ENCODE data around the gene PRSS50.
A peak's percentile ranks its signal among the peaks of the same experiment; 100 is the strongest.

Gene PRSS50

GRCh38 chr3:46729038-46729437, 11.4 kb upstream of the PRSS50 start:
- DNase-seq (ENCODE audit: insufficient read length, low spot score): no peak
- FAIRE-seq: no peak

- DNase-seq (ENCODE audit: insufficient read length, low spot score) (no peak), FAIRE-seq (no peak)
These were observed 8.1 kb upstream of the PRSS50 start for GRCh38 chr3:46725621-46726314.

- no peak for FAIRE-seq
- no peak for DNase-seq (ENCODE audit: insufficient read length, low spot score)
These were observed 6.8 kb upstream of the PRSS50 start for GRCh38 chr3:46724424-46724823.

DNA sequence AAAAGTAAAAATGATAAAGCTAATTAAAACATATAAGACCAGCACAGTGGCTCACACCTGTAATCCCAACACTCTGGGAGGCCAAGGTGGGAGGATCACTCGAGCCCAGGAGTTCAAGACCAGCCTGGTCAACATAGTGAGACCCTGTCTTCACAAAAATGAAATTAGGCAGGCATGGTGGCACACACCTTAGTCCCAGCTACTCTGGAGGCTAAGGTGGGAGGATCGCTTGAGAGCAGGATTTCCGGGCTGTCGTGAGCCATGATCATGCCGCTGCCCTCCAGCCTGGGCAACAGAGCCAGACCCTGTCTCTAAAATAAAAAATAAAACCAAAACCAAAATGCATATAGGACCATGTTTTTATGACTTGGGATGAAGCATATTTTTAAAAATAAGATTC, 4.8 kb upstream of the PRSS50 start:
- FAIRE-seq: no peak
- DNase-seq (ENCODE audit: insufficient read length, low spot score): no peak

DNA sequence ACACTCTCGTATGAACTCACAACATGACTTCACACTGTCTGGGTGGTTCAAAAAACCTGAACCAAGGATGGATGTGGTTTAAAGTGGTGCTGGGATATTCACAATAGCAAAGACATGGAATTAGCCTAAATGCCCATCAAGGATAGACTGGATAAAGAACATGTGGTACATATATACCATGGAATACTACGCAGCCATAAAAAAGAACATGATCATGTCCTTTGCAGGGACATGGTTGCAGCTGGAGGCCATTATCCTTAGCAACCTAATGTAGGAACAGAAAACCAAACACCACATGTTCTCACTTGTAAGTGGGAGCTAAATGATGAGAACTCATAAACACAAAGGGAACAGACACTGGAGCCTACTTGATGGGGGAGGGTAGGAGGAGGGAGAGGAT, 3.3 kb upstream of the PRSS50 start:
- peak; percentile 11 for FAIRE-seq
- DNase-seq (ENCODE audit: insufficient read length, low spot score): no peak

DNA sequence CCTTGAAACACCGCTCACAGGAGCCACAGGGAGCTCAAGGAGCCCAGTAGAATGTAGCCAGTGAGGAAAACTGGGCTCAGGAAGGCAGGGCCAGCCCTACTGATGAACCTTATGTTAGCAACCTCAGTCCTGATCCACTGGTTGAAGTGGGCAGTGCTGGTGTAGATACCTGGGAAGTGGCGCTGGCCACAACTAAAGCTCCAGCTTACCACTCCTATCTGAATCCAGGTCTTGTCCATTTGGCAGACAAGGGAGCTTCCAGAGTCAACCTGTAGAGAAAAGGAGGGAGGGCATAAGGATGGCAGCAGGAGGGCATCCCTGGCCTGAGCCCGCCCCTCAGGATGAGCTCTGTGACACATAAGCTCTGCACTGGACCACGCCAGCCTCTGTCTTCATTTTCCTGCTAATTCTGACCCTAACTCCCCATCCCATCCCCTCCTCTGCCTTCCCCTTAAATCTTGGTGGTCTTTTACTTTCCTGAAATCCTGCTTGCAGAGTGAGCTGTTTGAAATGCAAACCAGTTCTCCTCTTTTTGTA, 2.1 kb upstream of the PRSS50 start:
- FAIRE-seq (no peak), DNase-seq (ENCODE audit: insufficient read length, low spot score) (no peak)

DNA sequence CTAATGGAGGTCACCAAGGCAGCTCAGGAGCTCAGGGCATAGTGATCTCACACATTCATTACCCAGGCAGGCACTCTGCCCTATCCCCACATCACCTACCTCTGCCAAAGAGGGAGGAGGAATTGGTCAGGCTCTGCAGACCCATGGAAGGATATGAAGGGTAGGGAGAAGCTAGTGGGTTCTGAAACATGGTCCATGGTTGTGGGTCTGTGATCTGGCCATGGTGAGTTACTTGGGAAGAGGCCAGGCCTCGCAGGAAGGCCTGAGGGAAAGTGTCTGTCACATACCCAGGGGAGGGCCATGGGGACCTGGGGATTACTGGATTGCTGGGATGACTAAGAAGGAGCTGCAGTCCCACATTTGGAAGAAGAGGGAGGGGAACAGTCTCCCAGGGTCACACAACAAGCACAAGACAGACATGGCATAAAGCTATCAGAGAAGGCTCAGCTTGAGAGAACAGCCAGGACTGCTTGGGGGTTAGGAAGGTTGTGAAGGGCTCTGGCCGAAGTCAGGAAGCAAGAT, 1.4 kb upstream of the PRSS50 start:
- DNase-seq (ENCODE audit: insufficient read length, low spot score) (no peak), FAIRE-seq (no peak)

DNA sequence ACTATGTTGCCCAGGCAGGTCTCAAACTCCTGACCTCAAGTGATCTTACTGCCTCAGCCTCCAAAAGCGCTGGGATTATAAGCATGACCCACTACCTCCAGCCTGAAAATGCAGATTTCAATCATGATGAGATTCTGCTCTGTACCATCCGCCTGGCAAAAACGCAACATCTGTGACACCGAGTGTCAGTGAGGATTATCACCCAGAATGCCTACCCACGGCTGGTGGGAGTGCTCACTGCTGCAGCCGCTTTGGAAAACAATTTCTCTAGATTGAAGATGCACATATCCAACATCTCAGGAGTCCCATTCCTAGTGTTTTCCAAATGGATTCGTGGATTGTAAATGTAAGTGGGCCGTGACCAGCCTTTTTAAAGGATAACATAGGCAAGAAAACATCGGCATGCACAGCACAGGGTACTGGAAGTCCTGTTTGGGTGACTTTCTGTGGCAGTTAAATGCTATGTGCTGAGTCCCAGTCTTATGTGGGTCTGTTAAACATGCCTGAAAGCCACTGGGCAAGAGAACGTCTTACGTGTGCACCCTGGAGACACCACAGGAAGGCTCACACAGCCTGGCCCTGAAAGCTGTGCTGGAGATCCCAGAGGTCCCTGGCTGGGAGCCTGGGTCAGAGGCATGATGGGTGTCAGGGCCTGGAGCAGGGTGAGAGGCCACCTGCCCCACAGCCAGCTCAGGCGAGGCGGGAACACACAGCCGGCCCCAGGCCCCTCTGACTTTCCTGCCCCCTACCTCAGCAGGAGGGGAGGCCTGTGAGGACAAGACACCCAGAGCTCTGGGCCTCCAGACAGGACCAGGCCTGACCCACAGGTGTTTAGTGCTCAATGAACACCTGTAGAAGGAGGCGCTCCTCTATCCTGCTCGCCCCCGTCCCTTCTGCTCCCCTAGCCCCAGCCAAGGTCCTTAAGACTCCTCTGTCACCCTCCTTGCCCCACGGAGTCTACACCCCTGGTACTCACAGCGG, 918 bp downstream of the PRSS50 start:
- FAIRE-seq: no peak
- DNase-seq (ENCODE audit: insufficient read length, low spot score): no peak

DNA sequence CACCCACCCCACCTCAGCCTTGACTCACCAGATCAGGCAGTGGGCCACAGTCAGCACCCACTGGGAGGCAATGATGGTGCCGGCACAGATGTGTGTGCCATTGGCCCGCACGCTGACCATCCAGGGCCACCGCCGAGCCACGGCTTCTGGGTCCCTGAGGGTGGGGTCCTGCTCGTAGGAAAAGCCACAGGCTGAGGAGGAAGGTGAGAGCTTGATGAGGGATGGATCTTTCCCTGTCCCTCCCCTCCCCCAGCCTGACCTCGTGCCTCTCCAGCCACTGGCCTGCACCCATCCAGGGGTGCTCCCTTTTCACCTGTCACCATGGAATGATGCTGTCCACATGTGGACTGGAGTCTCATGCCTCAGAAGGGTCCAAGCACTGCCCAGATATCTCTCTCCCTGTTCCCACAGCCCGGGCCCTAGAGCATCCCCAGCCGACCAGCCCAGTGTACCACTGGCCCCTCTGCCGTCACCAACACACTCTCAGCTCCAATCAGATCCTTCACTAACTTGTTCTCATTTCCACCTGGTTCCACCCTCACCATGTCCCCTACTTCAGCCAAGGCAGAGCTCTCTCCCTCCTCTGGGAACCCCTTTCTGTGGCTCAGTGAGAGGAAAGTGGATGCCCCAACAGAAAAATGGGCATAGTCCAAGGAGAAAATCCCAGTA, 2.0 kb downstream of the PRSS50 start:
- DNase-seq (ENCODE audit: insufficient read length, low spot score) (no peak), FAIRE-seq (no peak)

- FAIRE-seq (no peak), DNase-seq (ENCODE audit: insufficient read length, low spot score) (no peak)
These were observed 2.8 kb downstream of the PRSS50 start for GRCh38 chr3:46714728-46715506.

GRCh38 chr3:46713898-46714552, 3.6 kb downstream of the PRSS50 start:
- DNase-seq (ENCODE audit: insufficient read length, low spot score) (peak; percentile 55), FAIRE-seq (peak; percentile 28)

DNA sequence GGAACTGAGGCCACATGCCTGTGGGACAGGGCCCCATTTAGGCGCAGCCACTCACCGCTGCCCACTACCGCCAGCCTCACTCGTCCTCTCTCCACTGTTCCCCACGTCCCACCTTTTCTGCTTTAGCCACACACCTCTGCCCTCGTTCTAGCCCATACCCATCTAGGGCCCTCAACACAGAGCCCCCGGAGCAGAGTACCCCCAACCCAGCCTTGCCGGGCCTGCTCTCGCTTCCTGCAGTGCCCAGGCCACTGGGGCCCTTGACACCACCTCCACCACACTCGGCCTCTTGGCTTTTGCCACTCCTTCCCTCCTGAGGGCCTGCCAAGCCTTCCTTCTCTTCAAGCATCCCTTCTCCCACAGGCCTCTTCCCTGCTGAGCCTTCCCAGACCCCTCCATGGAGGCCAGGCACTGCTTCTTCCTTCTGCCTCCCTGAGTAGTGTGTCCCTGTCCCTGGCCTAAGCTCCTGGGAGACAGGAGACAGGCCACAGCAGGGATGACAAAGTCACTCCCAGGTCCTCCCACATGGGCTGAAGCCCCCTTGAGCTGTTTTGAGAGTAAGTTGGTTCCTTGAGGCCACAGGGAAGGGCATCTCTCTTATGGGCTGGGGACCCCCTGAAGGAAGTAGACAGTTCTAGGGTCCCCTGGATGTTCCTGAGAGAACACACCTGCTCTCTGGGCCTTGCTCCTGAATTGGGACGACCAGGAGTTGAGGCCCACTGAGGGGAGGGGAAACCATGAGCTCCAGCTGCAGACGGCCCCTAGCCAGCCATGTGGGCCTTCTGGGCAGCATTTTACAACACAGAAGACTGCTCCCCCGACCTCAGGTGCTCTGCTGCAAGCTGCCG, 4.4 kb downstream of the PRSS50 start:
- FAIRE-seq (no peak), DNase-seq (ENCODE audit: insufficient read length, low spot score) (no peak)

GRCh38 chr3:46712191-46713049, 5.2 kb downstream of the PRSS50 start:
- FAIRE-seq (no peak), DNase-seq (ENCODE audit: insufficient read length, low spot score) (no peak)

DNA sequence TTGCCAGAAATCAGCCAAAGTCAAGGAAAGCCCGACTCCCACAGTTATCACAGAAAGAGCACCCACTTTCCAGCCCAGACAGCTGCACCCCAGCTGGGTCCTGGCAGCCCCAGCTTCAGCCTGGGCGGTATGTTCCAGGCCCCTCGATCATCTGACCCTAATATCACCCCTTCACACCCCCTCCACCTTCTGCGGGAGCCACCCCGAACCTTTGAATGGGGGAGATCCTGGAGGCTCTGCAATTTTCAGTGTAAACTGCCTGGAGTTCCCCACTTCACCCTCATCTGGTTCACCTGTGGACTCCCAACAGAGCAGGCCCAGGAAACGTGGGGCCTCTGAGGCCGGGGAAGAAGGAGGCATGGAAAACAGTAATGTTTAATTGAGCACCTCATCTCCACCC, 5.9 kb downstream of the PRSS50 start:
- no peak for FAIRE-seq

DNA sequence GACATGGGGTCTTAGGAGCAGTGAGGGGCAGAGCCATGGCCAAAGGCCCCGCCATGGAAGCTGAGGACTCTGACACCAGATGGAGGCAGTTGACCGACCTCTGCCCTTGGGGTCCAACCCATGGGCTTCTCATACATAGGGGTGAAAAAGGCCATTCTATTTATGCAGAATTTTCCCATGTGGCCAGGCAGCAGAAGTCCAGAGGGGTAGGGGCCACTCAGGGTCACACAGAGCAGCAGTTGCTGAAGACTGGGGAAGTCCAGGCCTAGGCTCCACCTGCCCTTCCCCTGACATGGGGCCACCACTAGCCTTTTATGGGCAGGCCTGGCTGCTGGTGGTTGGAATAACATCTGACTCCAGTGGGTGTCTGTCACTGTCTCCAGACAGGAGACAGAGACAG, 6.4 kb downstream of the PRSS50 start:
- FAIRE-seq: no peak
- no peak for DNase-seq (ENCODE audit: insufficient read length, low spot score)

More for the DNA sequence above, 5.9 kb downstream of the PRSS50 start:
- no peak for DNase-seq (ENCODE audit: insufficient read length, low spot score)

GRCh38 chr3:46710671-46711295, 6.9 kb downstream of the PRSS50 start:
- no peak for FAIRE-seq

GRCh38 chr3:46710229-46710628, 7.4 kb downstream of the PRSS50 start:
- FAIRE-seq (no peak), DNase-seq (ENCODE audit: insufficient read length, low spot score) (no peak)

More at GRCh38 chr3:46710671-46711295, 6.9 kb downstream of the PRSS50 start:
- no peak for DNase-seq (ENCODE audit: insufficient read length, low spot score)

Measured in GM19239 (cell line).